DMS53 (cell line): ENCODE measurements around the gene SLC6A12.
"Not testable (repeated sequence)": the region's sequence is repeated elsewhere in the genome, so short reads cannot be mapped to it uniquely, and the experiment has no call there.

ENCODE experiments used
- DNase-seq: peaks from one replicate; lab custom pipeline; 2025; lab: John Stamatoyannopoulos, UW

The SLC6A12 gene

DNA sequence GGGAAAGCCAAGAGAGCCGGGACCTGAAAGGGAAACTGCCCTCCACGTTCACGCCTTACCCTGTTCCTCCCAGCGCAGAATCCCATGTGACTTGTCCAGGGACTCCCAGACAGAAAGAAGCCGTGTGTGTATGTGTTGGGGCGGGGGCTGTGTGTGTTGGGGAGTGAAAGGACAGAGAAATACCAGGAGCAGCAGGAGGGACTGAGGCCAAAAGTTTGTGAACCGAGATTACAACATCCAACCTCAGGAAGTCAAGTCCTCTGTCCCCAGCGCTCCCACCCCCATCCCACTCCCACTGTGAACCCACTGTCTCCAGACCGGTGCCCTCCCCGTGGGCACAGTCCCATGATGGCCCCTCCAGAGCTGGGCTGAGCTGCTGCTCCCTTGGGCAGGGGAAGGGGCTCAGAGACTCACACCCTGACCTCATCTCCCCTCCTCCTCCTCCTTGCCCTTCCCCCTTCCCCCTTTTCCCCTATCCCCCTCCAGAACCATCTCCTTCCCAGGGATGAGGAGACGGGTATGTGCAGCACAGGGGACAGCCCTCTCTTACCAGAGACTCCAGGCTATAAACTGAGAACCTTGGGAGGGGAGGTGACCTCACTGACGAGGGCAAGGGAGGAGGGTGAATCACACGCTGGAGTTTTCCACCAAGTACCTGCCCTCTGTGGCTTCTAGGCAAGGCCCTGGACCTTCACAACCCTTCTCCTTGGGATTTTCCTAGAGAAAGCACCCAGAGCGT lies at the start of gene SLC6A12:
SLC6A12 (minus strand) TSS at position 155 of the 739 bp plus-strand sequence. CDS start 4,171 bp downstream, outside the sequence.
- peak; percentile 57 for DNase-seq

- no peak for DNase-seq
Measured at GRCh38 chr12:263574-263973, 49.6 kb upstream of the SLC6A12 start.

DNA sequence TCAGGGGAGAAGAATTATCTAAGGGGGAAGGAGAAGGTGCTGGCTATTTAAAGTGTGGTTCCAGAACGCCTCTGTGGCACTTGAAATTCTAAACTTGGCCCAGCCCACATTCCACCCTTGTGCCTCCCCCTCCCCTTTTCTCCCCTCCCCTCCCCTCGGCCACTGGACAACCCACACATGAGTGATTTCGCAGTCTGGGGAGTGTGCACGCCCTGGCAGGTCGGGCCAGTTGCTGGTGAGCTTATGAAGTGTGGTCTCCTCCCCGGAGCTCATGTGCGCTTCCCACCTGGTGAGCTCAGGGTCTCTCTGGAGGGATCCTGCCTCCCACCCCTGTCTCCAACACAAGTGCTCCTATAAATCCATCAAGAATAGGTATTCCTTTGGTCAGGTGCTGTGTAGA lies 48.9 kb upstream of the SLC6A12 start, which contains the start of gene SLC6A13:
SLC6A13 (minus strand) TSS at position 20 of the 400 bp plus-strand sequence. CDS start 2,784 bp downstream, outside the sequence.
- DNase-seq, result no peak

- DNase-seq, result no peak
Measured at GRCh38 chr12:262113-262512, 48.2 kb upstream of the SLC6A12 start.

DNA sequence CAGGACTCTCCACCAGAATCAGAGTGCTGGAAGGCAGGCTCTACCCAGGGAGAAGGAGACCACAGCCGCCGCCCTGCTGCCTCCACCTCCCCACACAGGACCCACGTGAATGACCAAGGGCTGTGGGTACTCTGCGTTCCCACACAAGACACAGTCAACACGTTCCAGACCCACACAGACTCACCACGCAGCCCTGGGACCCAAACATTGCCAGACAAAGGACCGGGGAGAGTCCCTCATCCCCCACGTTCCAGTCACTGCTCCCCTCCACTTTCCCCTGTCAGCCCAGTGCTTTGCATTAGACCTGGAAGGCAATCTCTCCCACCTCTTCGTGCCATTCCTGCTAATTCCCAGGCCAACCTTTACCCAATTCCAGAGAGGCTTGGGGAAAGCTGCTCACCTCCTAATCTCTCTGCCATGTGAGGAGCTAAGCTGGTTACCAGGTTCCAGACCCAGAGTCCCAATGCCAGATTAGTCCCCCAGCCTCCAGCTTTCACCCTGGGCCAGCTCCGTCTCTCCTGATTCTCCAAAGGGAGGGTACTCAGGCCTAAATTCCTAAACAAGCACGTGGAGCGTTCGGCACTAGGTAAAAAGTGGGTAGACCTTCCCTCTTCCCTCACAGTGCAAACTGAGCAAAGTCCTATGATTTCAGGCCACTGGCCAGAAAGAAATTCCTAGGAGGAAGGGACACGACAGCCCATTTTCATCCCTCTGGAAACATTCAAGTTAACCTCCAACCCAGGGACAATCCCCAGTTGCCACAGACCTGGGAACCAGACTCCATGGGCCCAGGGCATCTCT lies 43.8 kb upstream of the SLC6A12 start:
- DNase-seq, result no peak

DNA sequence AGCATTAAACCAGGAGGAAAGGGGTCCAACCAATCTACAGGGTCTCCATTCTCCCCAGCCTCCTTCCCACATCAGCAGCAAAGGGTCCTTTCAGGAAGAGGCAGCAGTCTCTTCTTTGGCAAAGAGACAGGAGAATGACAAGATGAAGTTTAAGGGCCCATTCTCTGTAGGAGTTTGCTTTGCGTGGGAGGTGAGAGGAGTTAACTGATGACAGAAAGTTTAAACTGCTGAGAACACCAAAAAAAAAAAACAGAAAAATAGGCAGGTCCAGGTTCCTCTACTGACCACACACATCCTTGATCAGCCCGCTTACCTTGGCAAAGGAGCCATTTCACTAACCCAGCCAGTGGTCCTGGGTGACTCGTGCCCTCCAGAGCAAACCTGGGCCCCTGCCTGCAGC lies 43.0 kb upstream of the SLC6A12 start:
- no peak for DNase-seq

- no peak for DNase-seq
Measured at GRCh38 chr12:256225-256624, 42.3 kb upstream of the SLC6A12 start.

GRCh38 chr12:254912-255311 lies 41.0 kb upstream of the SLC6A12 start:
- DNase-seq, result no peak

GRCh38 chr12:254039-254438 lies 40.1 kb upstream of the SLC6A12 start:
- DNase-seq, result no peak

DNA sequence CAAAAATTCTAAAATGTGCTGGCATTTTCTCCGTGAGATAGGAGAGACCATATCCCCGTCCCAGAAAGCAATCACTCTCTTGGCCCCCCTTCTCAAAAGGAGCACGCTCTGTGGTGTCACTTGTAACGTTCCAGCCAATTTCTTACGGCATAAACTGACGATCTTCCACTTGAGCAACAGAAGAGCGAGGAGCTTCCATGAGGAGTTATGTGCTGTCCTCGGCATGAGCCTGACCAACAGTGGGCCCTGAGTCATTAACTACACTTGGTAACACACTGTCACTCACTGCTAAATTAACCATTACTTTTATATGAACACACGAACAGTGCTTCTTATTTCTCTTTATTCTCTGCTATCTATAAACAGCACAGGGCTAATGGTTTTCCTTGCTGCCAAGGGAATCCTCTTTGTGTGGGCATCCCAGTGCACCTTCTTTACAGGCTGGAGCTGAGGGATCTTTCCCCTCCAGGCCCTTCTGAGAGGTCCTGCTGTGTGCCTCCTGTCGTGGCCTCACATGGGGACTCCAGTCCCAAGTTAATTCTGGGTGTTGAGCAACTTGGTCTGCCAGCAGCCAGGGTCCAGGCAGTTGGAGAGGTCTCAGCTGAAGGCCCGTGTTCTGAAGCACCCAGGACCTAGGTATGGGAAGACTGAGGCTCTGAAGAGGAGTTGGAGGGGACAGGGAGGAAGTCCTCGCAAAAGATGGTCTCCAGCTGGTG lies 39.3 kb upstream of the SLC6A12 start:
- no peak for DNase-seq

GRCh38 chr12:252636-253035 lies 38.7 kb upstream of the SLC6A12 start:
- peak; percentile 48 for DNase-seq

DNA sequence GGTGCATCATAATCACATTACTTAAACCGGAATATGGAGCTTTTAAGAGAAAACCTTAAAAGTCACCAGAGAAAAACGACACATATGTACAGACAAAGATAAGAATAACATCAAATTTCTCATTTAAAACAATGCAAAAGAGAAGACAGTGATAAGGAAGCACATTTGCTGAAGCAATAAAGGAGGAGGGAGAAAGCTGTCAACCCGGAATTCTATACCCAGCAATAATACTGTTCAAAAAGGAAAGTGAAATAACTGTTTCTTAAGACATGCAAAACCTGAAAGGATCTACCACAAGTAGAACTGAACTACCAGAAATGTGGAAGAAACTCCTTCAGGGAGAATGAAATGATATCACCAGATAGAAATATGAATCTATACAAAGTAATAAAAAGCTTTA lies 33.3 kb upstream of the SLC6A12 start:
- DNase-seq, result peak; percentile 42

DNA sequence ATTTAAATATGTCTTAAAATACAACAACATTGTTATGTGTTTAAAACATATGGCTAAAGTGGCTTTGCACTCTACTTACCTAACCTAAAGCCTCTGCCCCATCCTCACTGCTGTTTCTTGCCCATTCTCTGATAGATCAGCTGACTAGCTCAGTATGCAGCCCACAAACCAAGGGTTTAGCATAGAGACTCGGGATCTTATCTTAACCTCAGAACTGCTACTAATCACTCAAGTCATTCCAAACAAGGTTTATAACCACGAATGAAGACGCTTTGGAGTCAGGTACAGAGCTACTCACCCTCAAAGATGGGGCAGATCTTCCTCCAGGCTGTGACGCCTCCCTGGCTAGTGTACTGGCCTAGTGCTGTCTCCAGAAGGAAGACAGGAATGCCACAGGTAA lies 29.4 kb upstream of the SLC6A12 start:
- DNase-seq, result no peak

GRCh38 chr12:242496-242895 lies 28.5 kb upstream of the SLC6A12 start:
- DNase-seq, result no peak

DNA sequence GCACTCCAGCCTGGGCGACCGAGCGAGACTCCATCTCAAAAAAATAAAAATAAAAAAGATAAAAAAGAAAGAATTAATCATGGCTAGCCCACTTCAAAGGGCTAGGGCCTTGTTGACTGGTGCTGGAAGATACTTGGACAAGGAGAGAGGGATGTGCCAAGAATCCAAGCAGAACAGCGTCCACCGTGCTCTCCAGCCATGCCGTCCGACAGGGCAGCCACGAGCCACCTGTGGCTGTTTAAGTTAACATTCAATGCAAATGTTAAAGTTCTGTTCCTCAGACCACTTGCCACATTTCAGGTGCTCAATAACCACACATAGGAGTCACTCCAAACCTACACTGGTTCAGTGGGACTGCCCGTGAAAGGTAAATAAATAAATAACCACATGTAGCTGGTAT lies 27.3 kb upstream of the SLC6A12 start:
- no peak for DNase-seq

- no peak for DNase-seq
Measured at GRCh38 chr12:240566-240965, 26.6 kb upstream of the SLC6A12 start.

DNA sequence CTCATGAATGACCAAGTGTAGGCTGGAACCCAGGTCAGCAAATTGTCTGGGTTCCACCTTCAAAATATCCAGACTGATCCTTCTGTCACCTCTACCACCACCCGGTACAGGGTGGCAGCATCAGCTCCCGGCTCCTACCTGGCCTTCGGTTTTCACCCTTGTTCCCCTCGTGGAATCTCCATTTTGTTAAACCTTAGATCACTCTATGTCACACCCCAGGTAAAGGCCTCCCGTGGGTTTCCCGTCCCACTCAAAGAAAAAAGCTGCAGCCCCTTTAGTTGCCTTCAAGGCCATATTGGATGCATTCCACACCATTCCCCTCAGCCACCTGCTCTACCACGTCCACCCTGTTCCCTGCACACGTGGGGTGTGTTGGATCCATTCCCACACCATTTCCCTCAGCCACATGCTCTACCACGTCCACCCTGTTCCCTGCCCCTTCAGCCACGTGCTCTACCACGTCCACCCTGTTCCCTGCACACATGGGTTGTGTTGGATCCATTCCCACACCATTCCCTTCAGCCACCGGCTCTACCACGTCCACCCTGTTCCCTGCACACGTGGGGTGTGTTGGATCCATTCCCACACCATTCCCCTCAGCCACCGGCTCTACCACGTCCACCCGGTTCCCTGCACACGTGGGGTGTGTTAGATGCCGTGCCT lies 24.9 kb upstream of the SLC6A12 start:
- DNase-seq, result no peak

GRCh38 chr12:238116-238515 lies 24.2 kb upstream of the SLC6A12 start:
- DNase-seq, result no peak

GRCh38 chr12:237026-237815 lies 23.3 kb upstream of the SLC6A12 start:
- no peak for DNase-seq

DNA sequence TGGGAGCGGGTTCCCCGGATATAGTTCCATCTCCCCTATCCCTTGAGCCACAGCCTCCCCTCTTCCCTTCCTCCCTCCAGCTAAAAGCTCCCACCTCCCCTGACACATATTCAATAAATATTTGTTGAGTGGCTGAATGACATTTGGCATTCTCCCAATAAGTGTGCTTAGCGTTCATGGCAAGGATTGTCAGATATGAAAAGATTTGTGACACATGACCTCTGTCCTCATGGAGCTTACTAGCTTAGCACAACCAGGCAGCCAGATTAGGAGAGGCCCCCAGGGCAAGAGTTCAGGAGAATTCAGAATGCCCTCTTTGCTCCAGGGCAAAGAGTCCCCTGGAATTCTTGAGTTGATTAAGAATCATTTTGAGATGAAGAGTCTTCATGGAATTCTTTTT lies 22.5 kb upstream of the SLC6A12 start:
- DNase-seq, result no peak

DNA sequence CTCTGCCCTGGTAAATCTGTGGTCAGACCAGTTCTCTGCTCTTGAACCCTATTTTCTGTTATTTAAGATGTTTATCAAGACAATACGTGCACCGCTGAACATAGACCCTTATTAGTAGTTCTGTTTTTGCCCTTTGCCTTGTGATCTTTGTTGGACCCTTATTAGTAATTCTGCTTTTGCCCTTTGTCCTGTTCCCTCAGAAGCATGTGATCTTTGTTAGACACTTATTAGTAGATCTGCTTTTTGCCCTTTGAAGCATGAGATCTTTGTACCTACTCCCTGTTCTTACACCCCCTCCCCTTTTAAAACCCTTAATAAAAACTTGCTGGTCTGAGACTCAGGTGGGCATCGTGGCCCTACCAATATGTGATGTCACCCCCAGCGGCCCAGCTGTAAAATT lies 22.0 kb upstream of the SLC6A12 start:
- DNase-seq, result not testable (repeated sequence)
